GM21360 (cell line): ENCODE measurements around the gene FGR.

ENCODE experiments used
- ATAC-seq: cut with Tn5 transposase; IDR thresholded peaks from one replicate; pipeline ENCODE4 v1.9.1; 2021; ENCODE audit warnings: mild to moderate bottlenecking, moderate library complexity; ENCODE audit not compliant: unreplicated experiment

FGR gene

DNA sequence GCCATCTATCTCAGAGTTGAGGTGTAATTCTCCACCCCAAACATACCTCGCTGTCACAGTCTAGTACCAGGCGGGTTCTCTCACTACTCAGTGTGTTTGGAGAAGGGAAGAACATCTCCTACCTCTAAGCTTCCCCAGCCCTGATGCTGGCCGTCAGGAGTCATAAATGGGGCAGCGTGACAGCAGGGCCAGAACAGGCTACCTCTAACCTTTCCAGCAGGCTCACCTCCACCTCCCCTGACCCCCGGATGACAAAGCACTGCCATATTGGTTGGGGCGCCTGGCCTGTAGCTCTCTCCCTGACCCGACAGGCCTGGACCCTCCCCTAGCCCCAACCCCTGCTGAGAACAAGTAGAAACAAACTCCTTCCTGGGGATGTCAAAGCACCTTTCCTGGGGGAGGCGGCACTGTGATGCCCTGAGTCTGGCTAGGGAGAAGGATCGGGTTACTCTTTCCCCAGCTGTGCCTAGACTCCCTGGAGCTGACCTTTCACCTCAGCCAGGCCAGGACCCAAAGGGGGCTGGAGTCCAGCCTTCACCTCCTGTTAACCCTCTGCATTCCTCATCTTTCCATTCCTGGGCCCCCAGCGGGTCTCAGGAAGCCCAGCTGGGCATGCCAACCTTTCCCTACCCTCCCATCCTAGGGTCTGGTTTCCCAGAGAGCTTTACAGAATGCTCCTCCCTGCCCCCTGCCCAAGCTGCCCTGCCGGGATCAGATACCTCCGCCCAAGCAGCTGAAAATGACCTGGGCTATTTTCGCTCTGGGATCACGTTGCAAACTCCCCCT, 65.3 kb downstream of the FGR start:
- ATAC-seq: no peak

DNA sequence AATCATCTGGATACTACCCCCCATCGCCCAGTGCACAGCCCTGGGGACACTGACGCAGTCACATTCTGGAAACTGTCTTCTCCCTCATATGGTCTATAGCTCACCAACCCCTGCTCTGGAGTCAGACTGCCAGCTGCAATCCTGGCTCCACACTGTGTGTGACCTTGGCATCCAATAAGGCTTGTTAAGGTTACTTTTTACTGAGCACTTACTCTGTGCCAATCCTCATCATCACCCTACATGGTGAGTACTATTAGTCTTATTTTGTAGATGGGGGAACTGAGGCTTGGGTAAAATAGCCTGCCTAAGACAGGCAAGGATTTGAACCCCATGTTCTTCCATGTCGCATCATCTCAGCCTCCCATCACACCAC, 65.9 kb downstream of the FGR start:
- ATAC-seq: peak; percentile 4

DNA sequence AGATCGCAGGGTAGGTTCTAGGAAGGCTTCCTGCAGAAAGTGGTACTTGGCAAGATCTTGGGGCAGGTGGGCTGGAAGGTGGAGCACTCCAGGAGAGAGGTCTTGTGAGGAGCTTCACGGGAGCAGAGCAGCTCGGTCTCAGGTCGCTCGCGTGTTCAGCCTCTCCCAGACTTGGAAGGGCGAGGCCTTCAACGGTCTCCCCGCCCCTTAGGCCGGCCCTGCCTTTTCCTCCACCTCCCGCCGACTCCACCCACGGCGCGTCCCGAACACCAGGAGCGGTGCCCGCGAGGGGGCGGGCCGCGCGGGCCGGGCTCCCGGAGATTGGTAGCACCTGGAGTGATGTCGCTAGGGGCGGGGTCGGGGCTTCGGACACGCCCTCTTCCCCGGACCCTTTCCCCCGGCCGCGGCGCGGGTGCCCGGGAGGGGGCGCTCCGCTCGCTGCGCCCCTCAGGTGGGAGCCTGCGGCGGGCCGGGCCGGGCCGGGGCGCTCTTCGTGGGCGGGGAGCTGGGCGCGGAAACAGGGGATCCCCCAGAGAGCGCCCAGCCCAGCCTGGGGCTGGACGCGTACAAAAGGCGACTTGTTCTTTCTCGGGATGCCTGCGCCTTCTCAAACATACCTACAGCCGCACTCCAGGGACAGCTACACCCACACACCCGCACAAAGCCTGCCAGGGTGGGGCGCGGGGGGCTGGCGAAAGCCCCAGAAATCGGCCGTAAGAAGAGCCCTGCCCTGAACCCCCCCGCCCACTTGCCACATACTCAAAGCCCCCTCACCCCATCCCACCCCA, 66.5 kb downstream of the FGR start:
- peak; percentile 84 for ATAC-seq

DNA sequence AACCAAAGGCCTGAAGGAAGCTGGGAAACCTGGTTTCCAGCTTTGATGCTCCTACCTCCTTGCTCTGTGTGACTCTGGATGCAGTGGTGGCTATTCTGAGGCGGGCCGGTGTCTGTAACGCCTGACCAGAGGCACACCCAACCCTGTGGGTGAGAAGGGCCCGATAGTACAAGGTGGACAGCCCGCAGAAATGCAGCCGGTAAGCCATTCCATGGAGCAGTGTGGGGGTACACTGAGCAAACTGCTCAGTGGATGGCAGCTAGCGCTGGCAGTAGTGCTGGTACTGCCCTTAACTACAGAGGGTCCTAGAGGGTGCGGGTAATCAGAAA, 67.0 kb downstream of the FGR start:
- ATAC-seq: no peak

DNA sequence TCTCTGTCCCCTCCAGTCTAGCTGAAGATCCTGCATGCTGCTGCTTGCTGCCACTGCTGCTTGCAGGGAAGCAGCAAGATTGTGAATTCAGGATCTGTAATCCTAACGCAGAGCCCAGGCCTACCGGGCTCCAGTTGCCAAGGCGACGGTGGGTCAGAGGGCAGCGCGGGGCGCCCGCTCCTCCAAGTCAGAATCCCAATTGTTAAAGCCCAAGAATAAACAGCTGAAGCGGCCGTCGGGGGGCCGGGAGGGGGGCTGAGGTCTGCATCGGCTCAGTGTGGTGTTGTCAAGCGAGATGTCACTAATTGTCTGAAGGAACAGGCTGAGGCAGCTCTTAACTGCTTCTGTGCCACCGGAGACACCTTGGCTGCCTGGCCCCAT, 67.8 kb downstream of the FGR start:
- no peak for ATAC-seq

DNA sequence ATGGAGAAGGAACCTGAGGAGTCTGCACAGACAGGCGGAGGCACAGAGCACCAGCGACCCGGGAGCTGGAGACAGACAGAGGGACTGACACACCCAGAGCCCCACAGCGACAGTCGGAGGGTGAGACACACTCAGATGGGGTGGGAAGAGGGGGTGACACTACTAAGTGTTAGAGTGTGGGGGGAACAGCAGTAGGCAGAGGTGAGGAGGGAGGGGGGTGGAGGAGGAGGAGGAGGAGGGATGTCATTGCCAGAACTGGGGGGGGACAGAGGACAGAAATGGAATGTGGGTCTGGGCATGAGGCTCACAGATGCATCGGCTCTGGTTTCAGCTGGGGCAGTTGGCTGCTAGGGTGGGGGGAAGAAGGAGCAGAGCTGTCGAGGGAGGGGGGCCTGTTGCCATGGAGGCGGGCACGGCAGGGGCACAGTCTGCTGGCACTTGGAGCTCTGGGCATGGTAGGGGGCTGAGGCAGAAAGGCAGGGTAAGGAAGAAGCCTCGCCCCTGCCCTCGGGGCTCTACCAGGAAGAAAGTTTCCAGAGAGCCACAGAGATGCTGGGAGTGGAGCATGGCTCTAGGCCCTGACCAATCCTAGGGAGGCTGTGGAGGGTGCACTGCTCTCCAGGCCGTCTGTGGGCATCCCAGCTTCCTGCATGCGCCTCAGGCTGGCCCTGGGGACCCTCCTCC, 68.4 kb downstream of the FGR start:
- ATAC-seq: no peak

DNA sequence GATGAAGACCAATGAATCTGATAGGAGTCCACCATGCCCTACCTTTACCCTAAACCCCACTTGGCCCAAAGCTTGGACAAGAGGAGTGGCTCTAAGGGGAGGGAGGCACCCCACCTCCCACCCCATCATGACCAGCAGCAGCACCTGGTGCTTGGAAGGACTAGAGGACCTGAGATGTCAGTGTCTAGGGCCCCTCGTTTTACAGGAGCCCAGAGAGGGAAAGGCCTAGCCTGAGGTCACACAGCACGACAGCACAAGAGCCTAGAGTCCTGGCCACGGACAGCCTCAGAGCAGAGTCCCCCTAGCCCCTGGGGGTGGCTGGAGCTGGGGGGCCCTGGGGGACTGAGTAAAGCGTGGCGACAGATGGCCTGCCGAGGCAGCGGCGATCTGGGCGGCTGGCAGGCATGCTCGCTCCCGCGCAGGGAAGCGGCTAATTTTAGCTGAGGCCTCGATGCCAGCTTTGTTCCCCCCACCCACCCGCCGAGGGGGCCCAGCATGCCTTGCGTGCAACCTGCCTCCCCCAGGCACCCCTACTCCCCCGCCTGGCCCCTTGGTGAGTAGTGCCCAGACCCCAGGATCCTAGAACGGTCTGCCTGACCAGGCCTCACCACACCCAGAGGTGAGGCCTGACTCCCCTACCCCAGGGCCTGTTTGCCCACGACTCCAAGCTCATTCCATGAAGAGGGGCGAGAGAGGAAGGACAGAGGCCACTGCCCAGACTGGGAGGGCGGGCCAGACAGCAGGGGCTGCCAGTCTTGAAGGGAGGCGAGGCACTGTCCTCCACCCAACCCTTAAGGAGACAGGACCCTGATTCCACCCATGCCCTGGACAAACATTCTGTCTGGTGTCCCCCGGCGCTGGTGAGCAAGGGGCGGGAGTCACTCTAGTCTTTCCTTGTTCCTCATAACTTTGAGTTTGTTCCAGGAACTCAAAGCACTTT, 70.0 kb downstream of the FGR start:
- no peak for ATAC-seq

DNA sequence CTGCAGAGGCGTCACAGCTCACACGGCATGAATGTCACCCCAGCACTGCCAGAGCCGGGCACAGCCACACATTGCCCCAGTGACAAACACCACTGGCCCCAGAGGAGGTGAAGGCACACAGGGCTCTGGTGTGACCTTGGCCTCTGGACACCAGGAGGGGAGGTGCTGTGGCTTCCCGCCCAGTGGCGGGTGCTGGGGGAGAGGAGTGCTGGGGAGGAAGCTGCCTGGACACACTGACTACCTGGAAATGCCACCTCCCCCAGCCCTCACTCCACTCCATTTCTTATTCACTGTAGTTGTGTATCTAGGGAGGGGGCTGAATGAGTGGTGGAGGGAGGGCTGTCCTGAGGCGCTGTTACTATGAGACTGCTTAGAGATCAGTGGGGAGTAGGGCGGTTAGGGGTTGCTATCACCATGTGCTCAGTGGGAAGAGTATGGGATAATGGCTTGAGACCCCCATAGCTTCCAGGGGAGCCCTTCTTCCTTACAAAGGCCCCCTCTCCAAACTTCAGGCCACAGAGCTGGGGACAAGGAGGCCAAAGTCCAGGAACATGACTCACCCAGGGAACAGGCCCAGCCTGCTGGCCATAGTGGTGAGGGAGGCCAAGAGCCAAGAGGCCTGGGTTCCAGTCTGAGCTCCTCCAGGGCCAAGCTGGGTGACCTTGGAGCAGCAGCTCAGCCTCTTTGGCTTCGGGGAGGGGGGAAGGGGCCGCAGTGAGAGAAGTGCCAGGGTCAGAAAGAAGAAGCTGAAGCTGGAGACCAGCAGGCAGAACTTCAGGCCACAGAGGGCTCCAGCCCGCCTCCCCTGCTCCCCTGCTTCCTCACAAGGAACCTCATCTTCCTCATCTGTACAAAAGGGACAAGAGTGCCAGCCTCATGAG, 71.2 kb downstream of the FGR start:
- no peak for ATAC-seq

DNA sequence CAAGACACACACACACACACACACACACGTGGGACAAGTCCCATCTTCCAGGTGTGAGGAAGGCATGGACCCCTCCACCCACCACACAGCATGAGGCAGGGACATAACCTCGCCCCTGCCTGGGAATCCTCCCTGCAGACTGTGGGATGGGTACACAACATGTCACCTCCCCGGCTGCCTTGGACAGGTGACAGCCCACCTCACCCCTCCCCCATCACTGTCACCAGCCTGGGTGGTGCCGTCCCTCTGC, 71.7 kb downstream of the FGR start:
- no peak for ATAC-seq

DNA sequence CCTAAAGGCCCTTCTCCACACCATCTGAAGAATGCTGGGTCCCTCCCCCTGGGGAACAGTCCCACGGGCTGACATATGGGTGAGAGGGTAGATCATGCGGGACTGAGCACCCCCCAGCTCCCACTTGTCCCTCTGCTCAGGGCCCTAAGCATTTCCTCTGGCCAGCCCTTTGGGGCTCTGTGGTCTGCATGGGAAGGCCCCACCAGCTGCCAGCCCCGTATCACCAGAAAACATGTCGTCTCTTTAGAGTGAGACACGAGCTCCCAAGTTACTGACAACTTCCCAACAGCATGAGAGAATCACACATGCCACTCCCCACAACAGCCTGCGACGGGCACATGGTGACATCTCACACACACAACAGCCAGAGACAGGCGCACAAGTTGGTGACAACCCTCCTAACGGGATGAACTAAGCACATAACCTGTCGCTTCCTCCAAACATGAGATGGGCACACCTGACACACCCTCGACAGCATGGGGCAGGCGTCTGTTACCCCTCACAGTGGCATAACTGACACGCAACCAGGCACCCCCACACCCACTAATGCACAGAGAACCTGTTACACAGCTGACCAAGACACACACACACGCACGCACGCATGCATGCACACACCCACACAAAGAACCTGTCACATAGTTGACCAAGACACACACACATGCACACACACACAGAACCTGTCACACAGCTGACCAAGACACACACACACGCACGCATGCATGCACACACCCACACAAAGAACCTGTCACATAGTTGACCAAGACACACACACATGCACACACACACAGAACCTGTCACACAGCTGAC, 72.2 kb downstream of the FGR start:
- ATAC-seq: no peak
